SU-DHL-6 (cell line): ENCODE results near the gene ZC3HAV1.

ENCODE experiments used
- H2AFZ ChIP-seq: fragments of 200-600 bp; sonication (generic); 2 replicates; pipeline ENCODE4 v1.6.1; 2014; ENCODE audit warnings: low read depth, mild to moderate bottlenecking, moderate library complexity, mixed read lengths, antibody characterized with exemption, low read length; ENCODE audit not compliant: severe bottlenecking
- H3F3A ChIP-seq: fragments of 200-600 bp; shearing (Covaris generic); 2 replicates; pipeline ENCODE4 v1.6.0; 2016; ENCODE audit warnings: antibody characterized with exemption, mild to moderate bottlenecking; ENCODE audit not compliant: insufficient read depth
- H3K27ac ChIP-seq: fragments of 200-600 bp; sonication (generic); 2 replicates; pipeline ENCODE4 v1.5.1; 2016; ENCODE audit warnings: low read depth, mild to moderate bottlenecking, low read length, moderate library complexity, mixed read lengths
- H3K27me3 ChIP-seq: fragments of 200-600 bp; sonication (generic), shearing (Covaris generic); 2 replicates; pipeline ENCODE4 v1.6.0; 2014; ENCODE audit warnings: mild to moderate bottlenecking, low read length
- H3K36me3 ChIP-seq: fragments of 200-600 bp; sonication (generic); 2 replicates; pipeline ENCODE4 v1.6.1; 2014; ENCODE audit warnings: mild to moderate bottlenecking, low read length, mixed read lengths
- H3K4me2 ChIP-seq: fragments of 300-600, 200-600 bp; shearing (Covaris generic), sonication (generic); 2 replicates; pipeline ENCODE4 v1.6.0; 2014; ENCODE audit warnings: low read length, low read depth, mild to moderate bottlenecking; ENCODE audit not compliant: poor library complexity, severe bottlenecking
- H3K4me3 ChIP-seq: fragments of 200-600 bp; sonication (generic); 2 replicates; pipeline ENCODE4 v1.5.1; 2014; ENCODE audit warnings: antibody characterized with exemption, low read length, mild to moderate bottlenecking, mixed read lengths; ENCODE audit not compliant: insufficient read depth, poor library complexity, severe bottlenecking
- H3K79me2 ChIP-seq: fragments of 200-600 bp; sonication (generic); 2 replicates; pipeline ENCODE4 v1.6.1; 2014; ENCODE audit warnings: mild to moderate bottlenecking, low read length, moderate library complexity; ENCODE audit not compliant: insufficient read depth
- H3K9ac ChIP-seq: fragments of 200-600 bp; sonication (generic); 2 replicates; pipeline ENCODE4 v1.7.0; 2014; ENCODE audit warnings: mild to moderate bottlenecking, low read length
- H3K9me2 ChIP-seq: fragments of 200-600 bp; sonication (generic); replicated peaks from 2 replicates; pipeline ENCODE4 v1.6.1; 2014; ENCODE audit warnings: low read length; ENCODE audit not compliant: insufficient read depth
- H3K9me3 ChIP-seq: fragments of 200-600 bp; sonication (generic); 2 replicates; pipeline ENCODE4 v1.6.1; 2014; ENCODE audit warnings: low read length, mixed read lengths; ENCODE audit not compliant: insufficient read depth
- H4K20me1 ChIP-seq: fragments of 200-600 bp; sonication (generic); 2 replicates; pipeline ENCODE4 v1.6.1; 2014; ENCODE audit warnings: low read depth, mild to moderate bottlenecking, antibody characterized with exemption, low read length, moderate library complexity, mixed read lengths
- EZH2phosphoT487 ChIP-seq: fragments of 200-600 bp; sonication (generic), shearing (Covaris generic); conservative IDR thresholded peaks from 2 replicates; pipeline ENCODE4 v1.6.1; 2018; ENCODE audit warnings: mild to moderate bottlenecking, antibody characterized with exemption, low read length, moderate library complexity, mixed read lengths
- TF ChIP-seq, protein P1 (sequence below): fragments of 200-600 bp; sonication (generic); IDR thresholded peaks from one replicate; pipeline ENCODE4 v1.5.1; 2017; ENCODE audit warnings: antibody characterized with exemption, mild to moderate bottlenecking, low read length, moderate library complexity; ENCODE audit not compliant: insufficient read depth, poor library complexity, severe bottlenecking

ZC3HAV1 gene

GRCh38 chr7:139081584-139081983, 27.9 kb downstream of the ZC3HAV1 start:
- Histone ChIP-seq H3K79me2 (no peaks in the 10 kb centered on the region), H3K9me3 (no peaks in the 10 kb centered on the region), H3K4me3 (no peak overlapping the region), H3K9me2 (no peaks in the 10 kb centered on the region), H3F3A (no peaks in the 10 kb centered on the region), H4K20me1 (no peaks in the 10 kb centered on the region), H3K27ac (no peak overlapping the region), H3K27me3 (no peaks in the 10 kb centered on the region), H3K9ac (no peak overlapping the region), H2AFZ (no peak overlapping the region), H3K4me2 (no peak overlapping the region), H3K36me3 (peaks cover 13% of the 10 kb centered on the region)
- TF ChIP-seq EZH2phosphoT487: no peak
- TF ChIP-seq, protein P1, sequence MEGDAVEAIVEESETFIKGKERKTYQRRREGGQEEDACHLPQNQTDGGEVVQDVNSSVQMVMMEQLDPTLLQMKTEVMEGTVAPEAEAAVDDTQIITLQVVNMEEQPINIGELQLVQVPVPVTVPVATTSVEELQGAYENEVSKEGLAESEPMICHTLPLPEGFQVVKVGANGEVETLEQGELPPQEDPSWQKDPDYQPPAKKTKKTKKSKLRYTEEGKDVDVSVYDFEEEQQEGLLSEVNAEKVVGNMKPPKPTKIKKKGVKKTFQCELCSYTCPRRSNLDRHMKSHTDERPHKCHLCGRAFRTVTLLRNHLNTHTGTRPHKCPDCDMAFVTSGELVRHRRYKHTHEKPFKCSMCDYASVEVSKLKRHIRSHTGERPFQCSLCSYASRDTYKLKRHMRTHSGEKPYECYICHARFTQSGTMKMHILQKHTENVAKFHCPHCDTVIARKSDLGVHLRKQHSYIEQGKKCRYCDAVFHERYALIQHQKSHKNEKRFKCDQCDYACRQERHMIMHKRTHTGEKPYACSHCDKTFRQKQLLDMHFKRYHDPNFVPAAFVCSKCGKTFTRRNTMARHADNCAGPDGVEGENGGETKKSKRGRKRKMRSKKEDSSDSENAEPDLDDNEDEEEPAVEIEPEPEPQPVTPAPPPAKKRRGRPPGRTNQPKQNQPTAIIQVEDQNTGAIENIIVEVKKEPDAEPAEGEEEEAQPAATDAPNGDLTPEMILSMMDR: no peak

DNA sequence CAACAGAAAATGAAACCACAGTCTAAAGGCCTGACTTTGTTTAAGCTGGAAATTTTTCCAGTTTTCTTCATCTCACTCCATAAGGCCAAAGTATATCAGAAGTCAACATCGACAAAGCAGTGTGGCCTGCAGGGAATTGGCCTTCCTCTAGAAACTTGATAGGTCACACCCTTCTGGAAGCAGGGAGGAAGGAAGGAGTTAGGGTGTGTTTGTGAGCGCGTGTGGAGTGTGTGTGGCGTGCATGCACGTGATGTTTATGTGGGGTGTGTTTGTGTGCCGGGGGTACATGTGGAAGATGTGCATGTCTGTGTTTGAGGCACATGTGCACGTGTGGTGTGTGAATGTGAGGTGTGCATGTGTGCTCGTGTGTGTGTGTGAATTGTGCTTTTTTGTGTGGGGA, 28.6 kb downstream of the ZC3HAV1 start:
- Histone ChIP-seq H3K4me2 (no peak overlapping the region), H3K27me3 (no peaks in the 10 kb centered on the region), H3K9me2 (no peaks in the 10 kb centered on the region), H3K79me2 (no peaks in the 10 kb centered on the region), H3K9ac (no peak overlapping the region), H3K27ac (no peak overlapping the region), H4K20me1 (no peaks in the 10 kb centered on the region), H3K4me3 (no peak overlapping the region), H3F3A (no peaks in the 10 kb centered on the region), H2AFZ (no peak overlapping the region), H3K9me3 (no peaks in the 10 kb centered on the region), H3K36me3 (peaks cover 13% of the 10 kb centered on the region; the same call in 1 of the 2 replicates)
- no peak for TF ChIP-seq EZH2phosphoT487
- TF ChIP-seq, protein P1: no peak

DNA sequence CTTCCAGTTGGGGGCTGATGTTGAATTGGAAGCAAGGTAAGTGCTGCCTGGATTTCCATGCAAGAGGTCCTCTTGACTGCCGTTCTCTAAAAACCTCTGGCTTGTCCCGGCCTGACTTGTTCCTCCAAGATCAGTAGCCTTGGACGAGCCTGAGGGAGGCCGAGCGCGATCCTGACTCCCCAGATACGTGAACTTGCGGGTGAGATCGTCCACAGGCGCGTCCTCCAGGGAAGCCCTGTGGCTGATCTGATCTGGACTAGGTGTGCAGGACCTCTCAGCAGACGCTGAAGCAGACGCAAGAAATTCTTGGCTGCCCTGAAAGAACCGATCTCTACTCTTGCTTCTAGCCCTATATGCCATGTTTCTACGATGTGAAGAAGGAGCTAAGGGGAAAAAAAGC, 29.7 kb downstream of the ZC3HAV1 start:
- H2AFZ ChIP-seq: no peak overlapping the region
- TF ChIP-seq, protein P1: no peak
- no peak for TF ChIP-seq EZH2phosphoT487
- no peak overlapping the region for H3K4me3 ChIP-seq
- H4K20me1 ChIP-seq: no peaks in the 10 kb centered on the region
- no peaks in the 10 kb centered on the region for H3K79me2 ChIP-seq
- no peak overlapping the region for H3K9ac ChIP-seq
- H3K27me3 ChIP-seq: no peaks in the 10 kb centered on the region
- no peak overlapping the region for H3K4me2 ChIP-seq
- peaks cover 13% of the 10 kb centered on the region; the same call in 1 of the 2 replicates for H3K36me3 ChIP-seq
- peaks cover 2% of the 10 kb centered on the region; the same call in 1 of the 2 replicates for H3F3A ChIP-seq
- no peak overlapping the region for H3K27ac ChIP-seq
- H3K9me2 ChIP-seq: no peaks in the 10 kb centered on the region
- no peaks in the 10 kb centered on the region for H3K9me3 ChIP-seq
